Mucosa of stomach (tissue), 1 donor: Measurements from ENCODE around the gene DPH6.
"Not testable (repeated sequence)": the region's sequence is repeated elsewhere in the genome, so short reads cannot be mapped to it uniquely, and the experiment has no call there.

Experiments
- H3K27me3 ChIP-seq: one replicate; pipeline ENCODE4 v1.7.0; 2013; ENCODE audit warnings: mild to moderate bottlenecking, low read length; ENCODE audit not compliant: control insufficient read depth, insufficient read depth
- H3K36me3 ChIP-seq: one replicate; pipeline ENCODE4 v1.7.0; 2013; ENCODE audit warnings: low read length; ENCODE audit not compliant: control insufficient read depth, insufficient read depth
- H3K4me1 ChIP-seq: one replicate; pipeline ENCODE4 v1.7.0; 2013; ENCODE audit warnings: mild to moderate bottlenecking, low read length; ENCODE audit not compliant: control insufficient read depth, insufficient read depth
- H3K4me3 ChIP-seq: one replicate; pipeline ENCODE4 v1.7.0; 2013; ENCODE audit warnings: low read length
- H3K9ac ChIP-seq: one replicate; pipeline ENCODE4 v1.7.0; 2013; ENCODE audit warnings: mild to moderate bottlenecking, low read length, moderate library complexity
- H3K9me3 ChIP-seq: one replicate; pipeline ENCODE4 v1.7.0; 2013; ENCODE audit warnings: mild to moderate bottlenecking, low read length, moderate library complexity; ENCODE audit not compliant: control insufficient read depth
- donor health status: Pancreatic carcinoma.

DPH6 gene

DNA sequence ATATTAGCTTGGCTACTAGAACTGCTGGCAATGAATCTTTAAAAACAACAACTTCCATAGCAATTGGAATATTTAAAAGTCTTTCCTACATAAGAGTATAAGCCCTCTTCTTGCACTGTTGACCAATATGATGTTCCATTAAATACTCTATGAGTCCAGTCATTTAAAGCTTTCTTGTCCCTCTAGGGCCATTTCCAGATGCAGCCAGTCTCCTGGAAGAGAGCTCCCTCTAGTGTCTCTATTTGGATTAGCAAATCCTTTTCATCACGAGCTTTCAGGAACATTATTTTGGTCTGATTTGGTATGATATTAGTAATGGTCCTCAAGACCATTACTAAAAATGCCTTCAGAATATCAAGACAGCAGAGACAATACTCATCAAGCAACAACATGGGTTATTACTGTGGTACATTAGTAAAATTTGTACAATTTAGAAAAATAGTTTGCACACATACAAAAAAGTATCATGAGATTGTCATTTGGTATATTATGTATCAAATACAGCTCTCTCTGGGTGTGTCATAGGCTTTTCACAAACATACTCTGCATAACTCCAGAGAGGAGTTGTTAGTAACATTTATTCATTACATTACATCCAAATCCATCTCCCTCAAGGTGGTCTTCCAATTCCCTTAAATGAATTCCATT, 101.3 kb downstream of the DPH6 start:
- no peak overlapping the region for H3K4me3 ChIP-seq
- H3K4me1 ChIP-seq: no peaks in the 10 kb centered on the region
- no peaks in the 10 kb centered on the region for H3K36me3 ChIP-seq
- H3K27me3 ChIP-seq: no peaks in the 10 kb centered on the region
- H3K9ac ChIP-seq: no peak overlapping the region
- H3K9me3 ChIP-seq: no peaks in the 10 kb centered on the region

DNA sequence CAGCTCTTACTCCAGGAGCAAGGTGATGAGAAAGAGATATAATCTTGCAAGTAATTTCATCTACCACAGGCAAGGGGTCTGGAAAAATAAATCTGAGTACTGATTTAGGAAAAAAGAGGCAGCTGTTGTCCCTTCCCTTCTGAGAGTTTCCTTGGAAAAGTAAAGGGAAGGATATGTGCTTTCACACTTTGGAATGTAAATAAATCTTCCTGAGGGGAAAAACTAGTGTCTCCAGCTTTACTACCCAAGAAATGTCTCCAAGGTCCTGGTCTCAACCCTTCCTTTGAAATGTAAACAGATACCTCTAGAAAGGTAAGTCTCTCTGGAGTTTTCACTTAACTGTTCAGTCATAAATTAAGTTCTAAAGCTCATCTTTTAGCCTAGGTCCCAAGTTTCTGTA, 102.6 kb downstream of the DPH6 start:
- no peaks in the 10 kb centered on the region for H3K4me1 ChIP-seq
- no peak overlapping the region for H3K9ac ChIP-seq
- no peaks in the 10 kb centered on the region for H3K36me3 ChIP-seq
- no peaks in the 10 kb centered on the region for H3K27me3 ChIP-seq
- no peak overlapping the region for H3K4me3 ChIP-seq
- H3K9me3 ChIP-seq: no peaks in the 10 kb centered on the region

DNA sequence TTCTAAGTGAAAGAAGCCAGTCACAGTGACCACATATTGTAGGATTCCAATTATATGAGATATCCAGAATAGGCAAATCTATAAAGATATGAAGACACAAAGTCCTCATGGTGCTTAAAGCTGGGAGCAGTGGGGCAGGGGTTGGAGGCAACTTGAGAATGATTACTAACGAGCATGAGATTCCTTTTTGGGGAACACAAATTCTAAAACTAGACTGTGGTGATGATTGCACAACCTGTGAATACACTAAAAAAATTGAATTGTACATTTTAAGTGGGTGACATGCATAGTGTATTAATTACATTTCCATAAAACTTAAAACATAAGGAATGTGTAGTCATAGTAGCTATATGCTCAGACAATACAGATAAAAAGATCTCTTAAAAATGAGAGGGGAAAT, 103.2 kb downstream of the DPH6 start:
- Histone ChIP-seq H3K9me3 (no peaks in the 10 kb centered on the region), H3K4me1 (no peaks in the 10 kb centered on the region), H3K27me3 (no peaks in the 10 kb centered on the region), H3K4me3 (no peak overlapping the region), H3K9ac (no peak overlapping the region), H3K36me3 (no peaks in the 10 kb centered on the region)

DNA sequence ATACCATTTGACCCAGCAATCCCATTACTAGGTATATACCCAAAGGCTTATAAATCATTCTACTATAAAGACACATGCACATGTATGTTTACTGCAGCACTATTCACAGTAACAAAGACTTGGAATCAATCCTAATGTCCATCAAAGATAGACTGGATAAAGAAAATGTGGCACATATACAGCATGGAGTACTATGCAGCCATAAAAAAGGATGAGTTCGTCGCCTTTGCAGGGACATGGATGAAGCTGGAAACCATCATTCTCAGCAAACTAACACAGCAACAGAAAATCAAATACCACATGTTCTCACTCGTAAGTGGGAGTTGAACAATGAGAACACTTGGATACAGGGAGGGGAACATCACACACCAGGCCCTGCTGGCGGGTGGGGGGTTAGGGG, 104.7 kb downstream of the DPH6 start:
- H3K9ac ChIP-seq, H3K9me3 ChIP-seq, H3K27me3 ChIP-seq, H3K4me3 ChIP-seq, H3K36me3 ChIP-seq, H3K4me1 ChIP-seq: not testable (repeated sequence)

DNA sequence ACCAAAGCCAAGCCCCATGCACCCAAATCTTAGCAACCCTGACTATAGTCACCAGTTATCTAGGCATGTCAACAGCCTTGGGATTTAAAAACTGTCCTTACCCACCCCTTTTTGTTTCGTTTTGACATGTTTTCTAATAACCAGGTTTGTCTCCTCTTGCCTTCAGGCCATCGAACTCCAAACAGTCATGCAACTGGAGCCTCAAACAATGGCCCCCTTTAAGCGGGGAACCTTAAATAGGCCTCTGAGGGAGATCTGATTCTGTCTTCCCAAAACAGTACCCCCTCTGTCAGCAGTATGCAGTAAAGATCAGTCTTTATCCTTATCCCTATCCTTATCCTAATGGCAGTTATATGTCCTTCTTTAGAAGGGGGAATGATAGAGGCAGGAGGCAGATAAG, 105.7 kb downstream of the DPH6 start:
- Histone ChIP-seq H3K4me1 (no peaks in the 10 kb centered on the region), H3K27me3 (no peaks in the 10 kb centered on the region), H3K4me3 (no peak overlapping the region), H3K9me3 (no peaks in the 10 kb centered on the region), H3K36me3 (no peaks in the 10 kb centered on the region), H3K9ac (no peak overlapping the region)

DNA sequence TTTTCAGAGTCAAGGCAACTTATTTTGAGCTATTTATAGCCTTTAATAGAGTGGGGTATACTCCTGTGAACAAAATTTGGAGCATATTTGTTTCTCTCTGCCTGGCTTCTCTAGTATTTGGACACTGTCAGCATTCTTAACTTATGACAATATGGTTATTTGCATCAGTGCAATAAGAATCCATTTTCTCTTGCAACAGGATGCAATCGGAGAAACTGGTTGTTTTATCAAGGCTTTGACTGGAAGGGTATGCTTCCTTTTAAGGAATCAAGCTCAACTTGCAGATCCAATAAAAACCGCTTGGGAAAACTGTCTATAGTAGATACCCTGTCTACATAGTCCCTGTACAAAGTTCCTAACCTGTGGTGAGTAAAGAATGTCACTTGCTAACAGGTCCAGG, 106.7 kb downstream of the DPH6 start:
- H3K9me3 ChIP-seq: no peaks in the 10 kb centered on the region
- no peaks in the 10 kb centered on the region for H3K4me1 ChIP-seq
- no peaks in the 10 kb centered on the region for H3K36me3 ChIP-seq
- no peak overlapping the region for H3K4me3 ChIP-seq
- no peaks in the 10 kb centered on the region for H3K27me3 ChIP-seq
- H3K9ac ChIP-seq: no peak overlapping the region

DNA sequence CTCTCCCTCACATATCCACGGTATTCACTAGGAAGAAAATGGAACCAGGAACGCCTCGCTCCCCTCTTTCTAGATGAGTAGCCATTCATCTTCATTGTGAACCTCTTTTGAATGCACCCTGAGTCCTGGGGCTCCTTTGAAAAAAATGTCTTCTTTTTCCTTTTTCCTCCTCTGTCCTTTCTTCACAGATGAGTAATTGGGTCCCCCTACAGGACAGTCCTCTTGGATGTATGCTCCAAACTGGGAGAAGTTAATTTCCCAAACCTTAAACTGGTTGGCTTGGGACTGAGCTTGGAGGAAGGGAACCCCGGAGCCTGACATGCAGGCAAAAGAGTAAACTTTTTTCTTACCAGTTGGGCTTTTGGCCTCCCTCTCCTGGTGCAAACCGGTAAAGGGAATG, 108.8 kb downstream of the DPH6 start:
- Histone ChIP-seq H3K4me3 (no peak overlapping the region), H3K4me1 (no peaks in the 10 kb centered on the region), H3K9ac (no peak overlapping the region), H3K9me3 (no peaks in the 10 kb centered on the region), H3K27me3 (no peaks in the 10 kb centered on the region), H3K36me3 (no peaks in the 10 kb centered on the region)

DNA sequence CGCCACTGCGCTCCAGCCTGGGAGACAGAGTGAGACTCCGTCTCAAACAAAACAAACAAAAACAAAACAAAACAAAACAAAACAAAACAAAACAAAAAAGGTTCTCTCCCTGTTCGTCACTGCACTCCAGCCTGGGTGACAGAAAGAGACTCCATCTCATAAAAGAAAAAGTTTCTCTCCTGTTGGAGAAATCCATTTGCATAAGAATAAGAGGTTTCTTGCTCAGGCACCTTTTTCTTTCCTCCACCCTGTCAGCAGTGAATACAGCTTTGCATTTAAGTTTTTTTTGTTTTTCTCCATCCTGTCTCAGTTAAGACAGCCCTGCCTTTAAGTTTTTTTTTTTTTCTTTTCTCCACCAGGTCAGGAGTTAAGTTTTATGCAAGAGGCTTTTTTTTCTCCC, 109.5 kb downstream of the DPH6 start:
- no peaks in the 10 kb centered on the region for H3K9me3 ChIP-seq
- H3K9ac ChIP-seq: no peak overlapping the region
- H3K4me3 ChIP-seq: no peak overlapping the region
- no peaks in the 10 kb centered on the region for H3K36me3 ChIP-seq
- H3K4me1 ChIP-seq: no peaks in the 10 kb centered on the region
- no peaks in the 10 kb centered on the region for H3K27me3 ChIP-seq

DNA sequence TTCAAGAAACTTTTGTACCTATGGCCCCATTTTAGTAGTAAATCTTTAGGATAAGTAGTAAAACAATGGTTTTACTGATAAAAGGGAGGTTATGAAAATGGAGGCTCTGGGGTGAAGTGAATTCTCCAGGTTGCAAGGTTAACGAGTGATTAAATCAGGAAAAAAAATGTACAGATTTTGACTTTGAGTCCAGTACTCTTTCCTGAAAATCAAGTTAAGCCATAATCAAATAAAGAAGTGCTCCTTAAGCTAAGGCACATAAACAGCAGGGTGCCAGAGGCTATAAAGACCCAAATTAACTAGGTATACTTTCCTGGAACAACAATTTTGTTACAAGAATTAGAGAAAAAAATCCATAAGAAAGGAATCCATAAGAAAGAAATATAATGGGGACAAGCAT, 114.7 kb downstream of the DPH6 start:
- Histone ChIP-seq H3K9me3 (no peaks in the 10 kb centered on the region), H3K27me3 (no peaks in the 10 kb centered on the region), H3K36me3 (no peaks in the 10 kb centered on the region), H3K4me1 (no peaks in the 10 kb centered on the region), H3K9ac (no peak overlapping the region), H3K4me3 (no peak overlapping the region)

DNA sequence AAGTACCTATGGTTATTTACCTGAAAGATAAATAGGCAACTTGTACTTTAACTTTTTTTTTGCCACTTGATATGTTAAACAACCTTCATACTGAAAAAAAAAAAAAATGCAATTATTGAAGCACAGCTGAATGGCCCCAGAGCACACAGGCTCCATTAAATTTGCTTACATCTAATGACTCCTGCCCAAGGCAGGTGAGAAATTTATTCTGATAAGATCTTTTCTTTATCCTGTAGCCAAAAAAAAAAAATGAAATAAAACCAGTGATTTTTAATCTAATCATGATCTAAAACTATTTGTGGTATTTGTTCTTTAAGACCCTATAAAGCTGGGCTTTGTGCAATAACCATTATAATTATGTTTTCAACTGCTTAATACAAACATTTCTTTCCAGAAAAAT, 115.7 kb downstream of the DPH6 start:
- H3K9ac ChIP-seq: no peak overlapping the region
- no peaks in the 10 kb centered on the region for H3K9me3 ChIP-seq
- H3K36me3 ChIP-seq: no peaks in the 10 kb centered on the region
- no peak overlapping the region for H3K4me3 ChIP-seq
- H3K27me3 ChIP-seq: no peaks in the 10 kb centered on the region
- no peaks in the 10 kb centered on the region for H3K4me1 ChIP-seq

DNA sequence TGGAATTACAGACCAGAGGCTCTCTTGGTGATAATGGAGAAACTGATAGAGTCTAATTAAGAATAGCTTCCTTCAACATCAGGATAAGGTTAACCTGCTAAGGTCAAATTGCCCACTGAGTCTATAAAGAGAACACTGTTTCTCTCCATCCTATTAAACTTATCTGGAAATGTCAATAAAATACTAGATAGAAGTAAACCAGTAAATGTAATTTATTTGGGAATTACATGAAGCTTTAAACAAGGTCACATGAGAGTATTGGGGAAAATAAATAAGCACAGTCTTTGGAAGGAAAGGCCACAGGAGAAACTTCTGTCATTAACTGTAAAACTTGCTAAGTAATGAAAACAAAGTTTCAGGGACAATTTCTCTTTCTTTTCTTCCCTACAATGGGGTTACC, 118.5 kb downstream of the DPH6 start:
- Histone ChIP-seq H3K9ac (no peak overlapping the region), H3K4me1 (no peaks in the 10 kb centered on the region), H3K27me3 (no peaks in the 10 kb centered on the region), H3K36me3 (no peaks in the 10 kb centered on the region), H3K9me3 (no peaks in the 10 kb centered on the region), H3K4me3 (no peak overlapping the region)

DNA sequence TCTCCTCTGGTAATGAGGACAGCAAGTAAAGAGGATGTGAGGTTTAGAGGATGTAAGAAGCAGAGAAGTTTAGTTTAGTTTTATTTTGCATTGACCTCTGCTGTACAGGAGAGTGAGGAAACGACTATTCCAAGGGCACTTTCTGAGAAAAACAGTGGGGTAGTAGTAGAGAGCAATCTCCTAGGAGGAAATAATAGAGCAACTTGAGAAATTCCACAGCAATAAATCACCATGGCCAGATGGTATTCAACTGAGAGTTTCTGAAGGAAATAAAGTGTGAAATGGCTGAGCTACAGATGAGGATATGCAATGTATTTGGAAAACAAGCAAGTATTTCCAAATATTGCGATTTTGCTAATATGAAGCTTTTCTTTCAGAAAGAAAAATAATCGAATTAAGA, 118.9 kb downstream of the DPH6 start:
- Histone ChIP-seq H3K9me3 (no peaks in the 10 kb centered on the region), H3K9ac (no peak overlapping the region), H3K27me3 (no peaks in the 10 kb centered on the region), H3K4me1 (no peaks in the 10 kb centered on the region), H3K36me3 (no peaks in the 10 kb centered on the region), H3K4me3 (no peak overlapping the region)

DNA sequence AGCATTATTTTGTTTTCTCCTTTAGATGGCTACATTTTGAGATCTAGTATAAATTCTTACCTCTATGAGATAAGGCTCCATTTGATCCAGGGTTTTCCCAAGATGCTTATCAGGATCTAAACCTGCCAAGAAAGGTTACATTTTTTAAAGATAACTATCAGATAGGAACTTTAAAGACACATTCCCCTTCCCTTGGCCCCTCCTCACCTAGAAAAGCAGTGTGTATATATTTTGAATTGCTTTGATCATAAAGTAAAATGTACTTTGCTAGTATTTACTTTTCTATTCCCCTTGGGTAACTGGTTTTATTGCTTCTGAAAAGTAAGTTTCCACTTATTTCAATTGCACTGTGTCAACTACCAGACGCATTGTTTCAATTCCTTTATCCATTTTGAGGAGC, 135.2 kb downstream of the DPH6 start:
- H3K9ac ChIP-seq: no peak overlapping the region
- H3K27me3 ChIP-seq: no peaks in the 10 kb centered on the region
- H3K36me3 ChIP-seq: no peaks in the 10 kb centered on the region

More for the DNA sequence above, 135.2 kb downstream of the DPH6 start:
- Histone ChIP-seq H3K4me1 (no peaks in the 10 kb centered on the region), H3K9me3 (no peaks in the 10 kb centered on the region), H3K4me3 (no peak overlapping the region)
